SK-N-SH (cell line): ENCODE results near the gene MOB1B. TPM values are rescaled to one million over a fixed set of nuclear protein-coding genes. Genes with fewer than 3 reads are reported as not detected.
A peak's percentile ranks its signal among the peaks of the same experiment; 100 is the strongest.

Experiments
- CHD2 ChIP-seq: fragments of 150-350 bp; IDR thresholded peaks from 2 replicates; pipeline ENCODE4 v1.6.1; 2018; ENCODE audit warnings: low read length; ENCODE audit not compliant: partially characterized antibody
- FOSL2 ChIP-seq: IDR thresholded peaks from 2 replicates; pipeline ENCODE4 v1.4.0; 2012; ENCODE audit warnings: low read depth, mild to moderate bottlenecking, moderate library complexity, borderline replicate concordance
- GATA2 ChIP-seq: sonication (generic); formaldehyde crosslinking; IDR thresholded peaks from 2 replicates; pipeline ENCODE4 v1.5.0; 2020; ENCODE audit warnings: mild to moderate bottlenecking, missing genetic modification reagents
- JUND ChIP-seq: IDR thresholded peaks from 2 replicates; pipeline ENCODE4 v1.4.0; 2012
- MEF2A ChIP-seq: IDR thresholded peaks from 2 replicates; pipeline ENCODE4 v1.4.0; 2012; ENCODE audit warnings: low read depth, borderline replicate concordance
- MXI1 ChIP-seq: IDR thresholded peaks from 2 replicates; pipeline ENCODE4 v1.6.1; 2012; ENCODE audit warnings: mild to moderate bottlenecking, low read depth, low read length, improper control_type of control experiment
- POLR2AphosphoS5 ChIP-seq: IDR thresholded peaks from 2 replicates; pipeline ENCODE4 v1.6.1; 2012; ENCODE audit warnings: low read depth, low read length
- RFX5 ChIP-seq: IDR thresholded peaks from 2 replicates; pipeline ENCODE4 v1.6.1; 2012; ENCODE audit warnings: mild to moderate bottlenecking, improper control_type of control experiment, low read length
- RXRA ChIP-seq: IDR thresholded peaks from 2 replicates; pipeline ENCODE4 v1.4.0; 2012; ENCODE audit warnings: low read depth, mild to moderate bottlenecking, borderline replicate concordance
- polyA plus RNA-seq, 3 experiments: library from polyadenylated mRNA; depleted of rRNA; stranded (reverse); fragments of >200 nt; gene quantifications; 2 replicates each; pipeline ENCODE4 v1.2.3, GENCODE V29; 2012
- TF ChIP-seq, protein P1 (sequence below): IDR thresholded peaks from 2 replicates; pipeline ENCODE4 v1.4.0; 2012; ENCODE audit warnings: low read depth, borderline replicate concordance
- TF ChIP-seq, protein P2 (sequence below): IDR thresholded peaks from 2 replicates; pipeline ENCODE4 v1.4.0; 2012; ENCODE audit warnings: low read depth
- TF ChIP-seq, protein P3 (sequence below): fragments of 150-350 bp; IDR thresholded peaks from 2 replicates; pipeline ENCODE4 v1.6.1; 2017; ENCODE audit warnings: antibody characterized with exemption, low read length, low read depth, borderline replicate concordance
- TF ChIP-seq, protein P4 (sequence below): IDR thresholded peaks from 2 replicates; pipeline ENCODE4; 2012
- TF ChIP-seq, protein P5 (sequence below): fragments of 150-350 bp; IDR thresholded peaks from 2 replicates; pipeline ENCODE4 v1.6.1; 2016; ENCODE audit warnings: mild to moderate bottlenecking, low read depth, low read length
- TF ChIP-seq, protein P6 (sequence below): IDR thresholded peaks from 2 replicates; pipeline ENCODE4 v1.6.1; 2012; ENCODE audit warnings: mild to moderate bottlenecking, low read depth, low read length, moderate library complexity
- TF ChIP-seq, protein P7 (sequence below): fragments of 200-600 bp; sonication (generic); IDR thresholded peaks from 2 replicates; pipeline ENCODE4 v1.6.1; 2017; ENCODE audit warnings: antibody characterized with exemption, mild to moderate bottlenecking, moderate library complexity

MOB1B gene
- polyA plus RNA-seq, 1 of the 3 experiments (the other 2 are of a cell fraction): 2.9 TPM

DNA sequence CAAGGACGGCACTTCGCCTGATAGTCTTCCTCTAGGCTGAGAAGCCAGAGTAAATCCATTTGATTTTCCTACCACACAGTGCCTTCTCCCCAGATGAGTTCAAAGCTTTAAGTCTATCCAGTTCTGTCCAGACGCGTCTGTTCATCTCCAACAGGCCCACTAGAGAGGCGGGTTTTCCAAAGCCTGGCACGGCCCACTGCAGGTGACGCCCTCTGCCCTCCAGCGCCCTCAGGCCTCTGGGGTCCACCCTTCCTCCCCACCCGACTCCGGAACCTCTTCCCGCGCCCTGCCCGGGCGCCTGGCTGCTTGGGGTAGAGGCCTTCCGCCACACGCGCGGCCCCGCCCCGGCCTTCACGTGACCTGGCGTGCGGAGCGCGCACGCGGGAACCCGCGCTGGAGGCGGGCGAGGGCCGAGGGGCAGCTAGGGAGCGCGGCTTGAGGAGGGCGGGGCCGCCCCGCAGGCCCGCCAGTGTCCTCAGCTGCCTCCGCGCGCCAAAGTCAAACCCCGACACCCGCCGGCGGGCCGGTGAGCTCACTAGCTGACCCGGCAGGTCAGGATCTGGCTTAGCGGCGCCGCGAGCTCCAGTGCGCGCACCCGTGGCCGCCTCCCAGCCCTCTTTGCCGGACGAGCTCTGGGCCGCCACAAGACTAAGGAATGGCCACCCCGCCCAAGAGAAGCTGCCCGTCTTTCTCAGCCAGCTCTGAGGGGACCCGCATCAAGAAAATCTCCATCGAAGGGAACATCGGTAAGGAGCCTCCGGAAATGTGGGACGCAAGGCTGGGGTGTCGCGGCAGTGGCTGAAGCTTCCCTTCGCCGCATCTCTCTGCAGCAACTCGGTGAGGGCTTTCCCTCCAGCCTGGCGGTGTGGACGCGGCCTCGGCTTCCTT, 91.3 kb downstream of the MOB1B start, which contains the start of gene DCK (continued):
- TF ChIP-seq, protein P1, sequence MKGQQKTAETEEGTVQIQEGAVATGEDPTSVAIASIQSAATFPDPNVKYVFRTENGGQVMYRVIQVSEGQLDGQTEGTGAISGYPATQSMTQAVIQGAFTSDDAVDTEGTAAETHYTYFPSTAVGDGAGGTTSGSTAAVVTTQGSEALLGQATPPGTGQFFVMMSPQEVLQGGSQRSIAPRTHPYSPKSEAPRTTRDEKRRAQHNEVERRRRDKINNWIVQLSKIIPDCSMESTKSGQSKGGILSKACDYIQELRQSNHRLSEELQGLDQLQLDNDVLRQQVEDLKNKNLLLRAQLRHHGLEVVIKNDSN: peak; percentile 97
- peak; percentile 81 for TF ChIP-seq POLR2AphosphoS5
- TF ChIP-seq MXI1: peak; percentile 70
- TF ChIP-seq JUND: no peak
- TF ChIP-seq, protein P2, sequence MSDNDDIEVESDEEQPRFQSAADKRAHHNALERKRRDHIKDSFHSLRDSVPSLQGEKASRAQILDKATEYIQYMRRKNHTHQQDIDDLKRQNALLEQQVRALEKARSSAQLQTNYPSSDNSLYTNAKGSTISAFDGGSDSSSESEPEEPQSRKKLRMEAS: peak; percentile 24
- TF ChIP-seq GATA2: no peak
- TF ChIP-seq FOSL2: no peak; the same call in 1 of the 2 replicates
- TF ChIP-seq, protein P3, sequence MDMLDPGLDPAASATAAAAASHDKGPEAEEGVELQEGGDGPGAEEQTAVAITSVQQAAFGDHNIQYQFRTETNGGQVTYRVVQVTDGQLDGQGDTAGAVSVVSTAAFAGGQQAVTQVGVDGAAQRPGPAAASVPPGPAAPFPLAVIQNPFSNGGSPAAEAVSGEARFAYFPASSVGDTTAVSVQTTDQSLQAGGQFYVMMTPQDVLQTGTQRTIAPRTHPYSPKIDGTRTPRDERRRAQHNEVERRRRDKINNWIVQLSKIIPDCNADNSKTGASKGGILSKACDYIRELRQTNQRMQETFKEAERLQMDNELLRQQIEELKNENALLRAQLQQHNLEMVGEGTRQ: peak; percentile 90
- TF ChIP-seq, protein P4, sequence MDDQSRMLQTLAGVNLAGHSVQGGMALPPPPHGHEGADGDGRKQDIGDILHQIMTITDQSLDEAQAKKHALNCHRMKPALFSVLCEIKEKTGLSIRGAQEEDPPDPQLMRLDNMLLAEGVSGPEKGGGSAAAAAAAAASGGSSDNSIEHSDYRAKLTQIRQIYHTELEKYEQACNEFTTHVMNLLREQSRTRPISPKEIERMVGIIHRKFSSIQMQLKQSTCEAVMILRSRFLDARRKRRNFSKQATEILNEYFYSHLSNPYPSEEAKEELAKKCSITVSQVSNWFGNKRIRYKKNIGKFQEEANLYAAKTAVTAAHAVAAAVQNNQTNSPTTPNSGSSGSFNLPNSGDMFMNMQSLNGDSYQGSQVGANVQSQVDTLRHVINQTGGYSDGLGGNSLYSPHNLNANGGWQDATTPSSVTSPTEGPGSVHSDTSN: peak; percentile 7; the same call in 1 of the 2 replicates
- TF ChIP-seq, protein P5, sequence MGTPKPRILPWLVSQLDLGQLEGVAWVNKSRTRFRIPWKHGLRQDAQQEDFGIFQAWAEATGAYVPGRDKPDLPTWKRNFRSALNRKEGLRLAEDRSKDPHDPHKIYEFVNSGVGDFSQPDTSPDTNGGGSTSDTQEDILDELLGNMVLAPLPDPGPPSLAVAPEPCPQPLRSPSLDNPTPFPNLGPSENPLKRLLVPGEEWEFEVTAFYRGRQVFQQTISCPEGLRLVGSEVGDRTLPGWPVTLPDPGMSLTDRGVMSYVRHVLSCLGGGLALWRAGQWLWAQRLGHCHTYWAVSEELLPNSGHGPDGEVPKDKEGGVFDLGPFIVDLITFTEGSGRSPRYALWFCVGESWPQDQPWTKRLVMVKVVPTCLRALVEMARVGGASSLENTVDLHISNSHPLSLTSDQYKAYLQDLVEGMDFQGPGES: no peak
- peak; percentile 56; the same call in 1 of the 2 replicates for TF ChIP-seq RXRA
- TF ChIP-seq, protein P6, sequence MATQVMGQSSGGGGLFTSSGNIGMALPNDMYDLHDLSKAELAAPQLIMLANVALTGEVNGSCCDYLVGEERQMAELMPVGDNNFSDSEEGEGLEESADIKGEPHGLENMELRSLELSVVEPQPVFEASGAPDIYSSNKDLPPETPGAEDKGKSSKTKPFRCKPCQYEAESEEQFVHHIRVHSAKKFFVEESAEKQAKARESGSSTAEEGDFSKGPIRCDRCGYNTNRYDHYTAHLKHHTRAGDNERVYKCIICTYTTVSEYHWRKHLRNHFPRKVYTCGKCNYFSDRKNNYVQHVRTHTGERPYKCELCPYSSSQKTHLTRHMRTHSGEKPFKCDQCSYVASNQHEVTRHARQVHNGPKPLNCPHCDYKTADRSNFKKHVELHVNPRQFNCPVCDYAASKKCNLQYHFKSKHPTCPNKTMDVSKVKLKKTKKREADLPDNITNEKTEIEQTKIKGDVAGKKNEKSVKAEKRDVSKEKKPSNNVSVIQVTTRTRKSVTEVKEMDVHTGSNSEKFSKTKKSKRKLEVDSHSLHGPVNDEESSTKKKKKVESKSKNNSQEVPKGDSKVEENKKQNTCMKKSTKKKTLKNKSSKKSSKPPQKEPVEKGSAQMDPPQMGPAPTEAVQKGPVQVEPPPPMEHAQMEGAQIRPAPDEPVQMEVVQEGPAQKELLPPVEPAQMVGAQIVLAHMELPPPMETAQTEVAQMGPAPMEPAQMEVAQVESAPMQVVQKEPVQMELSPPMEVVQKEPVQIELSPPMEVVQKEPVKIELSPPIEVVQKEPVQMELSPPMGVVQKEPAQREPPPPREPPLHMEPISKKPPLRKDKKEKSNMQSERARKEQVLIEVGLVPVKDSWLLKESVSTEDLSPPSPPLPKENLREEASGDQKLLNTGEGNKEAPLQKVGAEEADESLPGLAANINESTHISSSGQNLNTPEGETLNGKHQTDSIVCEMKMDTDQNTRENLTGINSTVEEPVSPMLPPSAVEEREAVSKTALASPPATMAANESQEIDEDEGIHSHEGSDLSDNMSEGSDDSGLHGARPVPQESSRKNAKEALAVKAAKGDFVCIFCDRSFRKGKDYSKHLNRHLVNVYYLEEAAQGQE: no peak; the same call in 1 of the 2 replicates
- peak; percentile 56 for TF ChIP-seq CHD2
- TF ChIP-seq, protein P7, sequence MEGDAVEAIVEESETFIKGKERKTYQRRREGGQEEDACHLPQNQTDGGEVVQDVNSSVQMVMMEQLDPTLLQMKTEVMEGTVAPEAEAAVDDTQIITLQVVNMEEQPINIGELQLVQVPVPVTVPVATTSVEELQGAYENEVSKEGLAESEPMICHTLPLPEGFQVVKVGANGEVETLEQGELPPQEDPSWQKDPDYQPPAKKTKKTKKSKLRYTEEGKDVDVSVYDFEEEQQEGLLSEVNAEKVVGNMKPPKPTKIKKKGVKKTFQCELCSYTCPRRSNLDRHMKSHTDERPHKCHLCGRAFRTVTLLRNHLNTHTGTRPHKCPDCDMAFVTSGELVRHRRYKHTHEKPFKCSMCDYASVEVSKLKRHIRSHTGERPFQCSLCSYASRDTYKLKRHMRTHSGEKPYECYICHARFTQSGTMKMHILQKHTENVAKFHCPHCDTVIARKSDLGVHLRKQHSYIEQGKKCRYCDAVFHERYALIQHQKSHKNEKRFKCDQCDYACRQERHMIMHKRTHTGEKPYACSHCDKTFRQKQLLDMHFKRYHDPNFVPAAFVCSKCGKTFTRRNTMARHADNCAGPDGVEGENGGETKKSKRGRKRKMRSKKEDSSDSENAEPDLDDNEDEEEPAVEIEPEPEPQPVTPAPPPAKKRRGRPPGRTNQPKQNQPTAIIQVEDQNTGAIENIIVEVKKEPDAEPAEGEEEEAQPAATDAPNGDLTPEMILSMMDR: no peak
- TF ChIP-seq RFX5: no peak
- TF ChIP-seq MEF2A: no peak
